B cell (primary cell): ENCODE data around the gene PFDN5. TPM values are rescaled to one million over a fixed set of nuclear protein-coding genes. Genes with fewer than 3 reads are reported as not detected.

Experiments
- ATAC-seq: fragments of 200-7000 bp; cut with Tn5 transposase; one replicate; pipeline ENCODE4 v1.10.0; 2021; ENCODE audit warnings: low read depth, mild to moderate bottlenecking, moderate number of reproducible peaks, moderate library complexity
- CTCF ChIA-PET: fragments of 350-600 bp; sonication (Branson Sonifier 250); formaldehyde crosslinking; loops from one replicate; lab custom pipeline; 2021; ENCODE audit warnings: antibody characterized with exemption, inconsistent platforms; lab: Charles Lee
- POLR2A ChIA-PET: fragments of 350-600 bp; sonication (Branson Sonifier 250); formaldehyde crosslinking; loops from one replicate; lab custom pipeline; 2021; ENCODE audit warnings: antibody characterized with exemption; lab: Charles Lee
- DNase-seq: peaks from one replicate; pipeline ENCODE4 v3.0.0; 2013
- H2AFZ ChIP-seq: 2 replicates; pipeline ENCODE4 v1.6.1; 2012; ENCODE audit warnings: mild to moderate bottlenecking, low read depth, low read length; ENCODE audit not compliant: insufficient read depth, poor library complexity, severe bottlenecking
- H3K27ac ChIP-seq, 2 donors: 1 replicate in 1 of 2; 2 replicates in 1 of 2; pipeline ENCODE4 v1.5.1; 2012 to 2013; ENCODE audit warnings: low read length in 2 of 2, mild to moderate bottlenecking in 2 of 2, moderate library complexity in 1 of 2
- H3K27me3 ChIP-seq, 4 experiments: fragments of 200-600 bp in 1 of 4; sonication (generic) in 1 of 4; replicated peaks in 1 of 4; 1 replicate in 2 of 4; 2 replicates in 2 of 4; pipeline versions ENCODE4 v1.6.1 to v1.7.0; 2013 to 2016; ENCODE audit warnings: low read length in 3 of 4, mild to moderate bottlenecking in 2 of 4, mixed read lengths in 1 of 4, moderate library complexity in 1 of 4; ENCODE audit not compliant: insufficient read depth in 4 of 4, control insufficient read depth in 3 of 4; ENCODE audit errors: control extremely low read depth in 1 of 4
- H3K36me3 ChIP-seq, 2 experiments: replicated peaks in 1 of 2; 1 replicate in 1 of 2; 2 replicates in 1 of 2; pipeline versions ENCODE4 v1.6.1 to v1.7.1; 2013; ENCODE audit warnings: low read length in 1 of 2; ENCODE audit not compliant: insufficient read depth in 2 of 2, control insufficient read depth in 1 of 2; ENCODE audit errors: control extremely low read depth in 1 of 2, extremely low read depth in 1 of 2
- H3K4me1 ChIP-seq, 2 donors: fragments of 200-600 bp in 1 of 2; sonication (generic) in 1 of 2; 1 replicate in 1 of 2; 2 replicates in 1 of 2; pipeline versions ENCODE4 v1.5.1 to v1.6.1; 2013 to 2017; ENCODE audit warnings: low read length in 2 of 2; ENCODE audit not compliant: control insufficient read depth in 2 of 2, insufficient read depth in 2 of 2
- H3K4me2 ChIP-seq: replicated peaks from 2 replicates; pipeline ENCODE3; 2012; ENCODE audit warnings: mild to moderate bottlenecking, low read depth, low read length; ENCODE audit not compliant: poor library complexity, severe bottlenecking
- H3K4me3 ChIP-seq, 5 experiments: fragments of 200-600 bp in 1 of 5; sonication (generic) in 1 of 5; 1 replicate in 3 of 5; 2 replicates in 2 of 5; pipeline versions ENCODE4 v1.5.1 to v1.7.0; 2011 to 2016; ENCODE audit warnings: low read length in 4 of 5, mild to moderate bottlenecking in 4 of 5, low read depth in 2 of 5, control low read depth in 1 of 5, moderate library complexity in 1 of 5; ENCODE audit not compliant: insufficient read depth in 1 of 5; ENCODE audit errors: control extremely low read depth in 1 of 5, extremely low read depth in 1 of 5
- H3K79me2 ChIP-seq: fragments of 200-600 bp; sonication (generic); one replicate; pipeline ENCODE4 v1.6.0; 2016; ENCODE audit warnings: low read length; ENCODE audit not compliant: control insufficient read depth, insufficient read depth
- H3K9ac ChIP-seq: fragments of 200-600 bp; sonication (generic); 2 replicates; pipeline ENCODE4 v1.6.1; 2017; ENCODE audit warnings: mild to moderate bottlenecking, low read length, moderate library complexity
- H3K9me3 ChIP-seq, 3 donors: one replicate each; pipeline versions ENCODE4 v1.6.1 to v1.7.1; 2013; ENCODE audit warnings: low read length in 2 of 3; ENCODE audit not compliant: control insufficient read depth in 2 of 3, insufficient read depth in 1 of 3; ENCODE audit errors: control extremely low read depth in 1 of 3
- H4K20me1 ChIP-seq: 2 replicates; pipeline ENCODE4 v1.6.0; 2012; ENCODE audit warnings: mild to moderate bottlenecking, low read length; ENCODE audit not compliant: insufficient read depth, control insufficient read depth, poor library complexity, severe bottlenecking
- H3K27ac Mint-ChIP-seq: one replicate; pipeline ENCODE4 v1.8.0; 2021; ENCODE audit warnings: mixed read lengths
- H3K27me3 Mint-ChIP-seq: one replicate; pipeline ENCODE4 v1.8.0; 2021; ENCODE audit warnings: mixed read lengths
- H3K4me1 Mint-ChIP-seq: one replicate; pipeline ENCODE4 v1.8.0; 2021; ENCODE audit warnings: mixed read lengths
- H3K4me3 Mint-ChIP-seq: one replicate; pipeline ENCODE4 v1.8.0; 2021; ENCODE audit warnings: mixed read lengths
- H3K9me3 Mint-ChIP-seq: one replicate; pipeline ENCODE4 v1.8.0; 2022; ENCODE audit warnings: mixed read lengths; ENCODE audit not compliant: insufficient read depth
- EZH2 ChIP-seq: IDR thresholded peaks from 2 replicates; pipeline ENCODE4 v1.6.1; 2012; ENCODE audit warnings: borderline replicate concordance, low read depth, mild to moderate bottlenecking, moderate library complexity, low read length; ENCODE audit not compliant: insufficient read depth, poor library complexity, severe bottlenecking
- WGBS: methylation state at CpG from one replicate; pipeline ENCODE4 v1.1.5; 2013; ENCODE audit warnings: missing lambda C conversion rate; ENCODE audit not compliant: insufficient coverage; 5-methylcytosine and 5-hydroxymethylcytosine counted together
- intact Hi-C: fragments of 100-400 bp; cut with micrococcal nuclease; formaldehyde crosslinking; loops from one replicate; pipeline ENCODE4 v1.10.0; 2022
- polyA plus RNA-seq: library from polyadenylated mRNA; depleted of rRNA; stranded (reverse); fragments of >200 nt; gene quantifications from 2 replicates; pipeline ENCODE4 v1.2.3, GENCODE V29; 2012
- total RNA-seq, 2 donors: library from RNA; stranded (reverse); fragments of 120-200 nt in 1 of 2; gene quantifications; 1 replicate in 1 of 2; 2 replicates in 1 of 2; pipeline versions ENCODE4 v1.2.3 to v1.2.4, GENCODE V29; 2013 to 2022
- TF ChIP-seq, protein P1 (sequence below): fragments of 200-600 bp; IDR thresholded peaks from one replicate; pipeline ENCODE4 v1.8.0; 2022; ENCODE audit warnings: antibody characterized with exemption, mild to moderate bottlenecking

Gene PFDN5
- total and polyA plus RNA-seq, 2 donors (not counting 1 experiment from before 2014, with no cell fraction given) = 654 to 1,584 TPM

DNA sequence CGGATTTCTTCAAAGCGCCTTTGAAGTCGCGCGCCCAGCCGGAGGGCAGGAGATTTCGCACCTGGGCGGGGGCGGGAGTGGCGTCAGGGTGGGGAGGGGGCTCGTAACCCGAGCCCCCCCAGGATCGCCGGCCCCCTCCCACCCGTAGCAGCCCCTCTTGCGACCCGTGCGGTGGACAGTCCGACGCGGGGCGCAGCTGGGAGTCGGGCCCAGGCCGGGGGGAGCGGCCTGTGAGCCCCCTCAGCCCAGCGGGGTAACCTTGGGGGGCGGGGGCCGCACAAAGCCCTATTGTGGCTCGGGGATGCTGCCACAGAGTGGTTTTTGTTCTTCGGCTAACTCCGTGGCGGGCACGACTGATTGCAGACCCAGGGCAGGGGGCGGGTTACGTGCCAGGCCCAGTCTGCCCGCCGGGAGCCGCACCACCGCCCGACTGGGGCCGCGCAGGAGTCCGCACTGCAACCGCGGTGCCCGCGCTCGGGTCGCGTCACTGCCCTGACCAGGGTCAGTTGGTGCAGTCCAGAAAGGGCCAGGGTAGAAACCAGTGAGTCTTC, 30.2 kb downstream of the PFDN5 start:
- peak overlapping the region; percentile 92 for H3K4me3 Mint-ChIP-seq
- peak overlapping the region in 4 of 5 experiments; percentile 70 to 85 (median 75) for H3K4me3 ChIP-seq
- peaks cover 23 to 35% of the 10 kb centered on the region in 2 donors for H3K4me1 ChIP-seq
- no peaks in the 10 kb centered on the region for H4K20me1 ChIP-seq
- H2AFZ ChIP-seq = peak overlapping the region; percentile 94
- H3K9ac ChIP-seq = peak overlapping the region; percentile 81
- no peaks in the 10 kb centered on the region for H3K36me3 ChIP-seq
- peak overlapping the region; percentile 85 to 89 for H3K27ac ChIP-seq
- DNase-seq (peak; percentile 54), ATAC-seq (no peak)
- H3K27me3 Mint-ChIP-seq = peaks cover 17% of the 10 kb centered on the region
- intact Hi-C loops = loop anchor here (2.0 to 10.0 kb wide), 4 partner anchors 27 to 299 kb away; partner anchors contain the start of genes ATF7 and SPRYD3
- no peaks in the 10 kb centered on the region for H3K9me3 Mint-ChIP-seq
- POLR2A ChIA-PET = interaction anchor here (0.5 to 4.0 kb wide), 6 partner anchors 9 to 106 kb away, joined by 3 to 21 read pairs (median 6); partner anchors contain the start of gene MYG1
- CTCF ChIA-PET = interaction anchor here (0.9 to 15.1 kb wide), 10 partner anchors 9 to 184 kb away, joined by 3 to 353 read pairs (median 20); partner anchors contain the start of genes MYG1, PFDN5 and TARBP2
- under 1% methylated on average over 49 of the region's 50 CpGs for WGBS
- peak overlapping the region; percentile 100 for H3K4me2 ChIP-seq
- H3K27me3 ChIP-seq = peaks cover 0 to 27% (median 8%) of the 10 kb centered on the region in 4 experiments
- peaks cover 8% of the 10 kb centered on the region for H3K79me2 ChIP-seq
- H3K4me1 Mint-ChIP-seq = peaks cover 32% of the 10 kb centered on the region
- no peaks in the 10 kb centered on the region for H3K9me3 ChIP-seq
- peak overlapping the region; percentile 84 for H3K27ac Mint-ChIP-seq
- TF ChIP-seq, protein P1, sequence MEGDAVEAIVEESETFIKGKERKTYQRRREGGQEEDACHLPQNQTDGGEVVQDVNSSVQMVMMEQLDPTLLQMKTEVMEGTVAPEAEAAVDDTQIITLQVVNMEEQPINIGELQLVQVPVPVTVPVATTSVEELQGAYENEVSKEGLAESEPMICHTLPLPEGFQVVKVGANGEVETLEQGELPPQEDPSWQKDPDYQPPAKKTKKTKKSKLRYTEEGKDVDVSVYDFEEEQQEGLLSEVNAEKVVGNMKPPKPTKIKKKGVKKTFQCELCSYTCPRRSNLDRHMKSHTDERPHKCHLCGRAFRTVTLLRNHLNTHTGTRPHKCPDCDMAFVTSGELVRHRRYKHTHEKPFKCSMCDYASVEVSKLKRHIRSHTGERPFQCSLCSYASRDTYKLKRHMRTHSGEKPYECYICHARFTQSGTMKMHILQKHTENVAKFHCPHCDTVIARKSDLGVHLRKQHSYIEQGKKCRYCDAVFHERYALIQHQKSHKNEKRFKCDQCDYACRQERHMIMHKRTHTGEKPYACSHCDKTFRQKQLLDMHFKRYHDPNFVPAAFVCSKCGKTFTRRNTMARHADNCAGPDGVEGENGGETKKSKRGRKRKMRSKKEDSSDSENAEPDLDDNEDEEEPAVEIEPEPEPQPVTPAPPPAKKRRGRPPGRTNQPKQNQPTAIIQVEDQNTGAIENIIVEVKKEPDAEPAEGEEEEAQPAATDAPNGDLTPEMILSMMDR = no peak
- no peak for TF ChIP-seq EZH2
